Fibroblast of villous mesenchyme (primary cell): ENCODE results near the gene PDLIM7. TPM values are rescaled to one million over a fixed set of nuclear protein-coding genes. Genes with fewer than 3 reads are reported as not detected.

Experiments used
- DNase-seq: peaks from one replicate; pipeline ENCODE4 v3.0.0-alpha.2; 2010; ENCODE audit warnings: low read depth
- H3K4me3 ChIP-seq: 2 replicates; pipeline ENCODE4 v1.5.1; 2011; ENCODE audit warnings: low read depth, mild to moderate bottlenecking, low read length
- total RNA-seq: library from RNA; depleted of rRNA; stranded (reverse); fragments of >200 nt; gene quantifications from 2 replicates; pipeline ENCODE4 v1.2.3, GENCODE V29; 2012
- TF ChIP-seq, protein P1 (sequence below): IDR thresholded peaks from 2 replicates; pipeline ENCODE4 v1.5.1; 2012; ENCODE audit warnings: low read depth, mild to moderate bottlenecking, low read length; ENCODE audit not compliant: insufficient read depth

The PDLIM7 gene
- total RNA-seq, 1 donor: 283 TPM

DNA sequence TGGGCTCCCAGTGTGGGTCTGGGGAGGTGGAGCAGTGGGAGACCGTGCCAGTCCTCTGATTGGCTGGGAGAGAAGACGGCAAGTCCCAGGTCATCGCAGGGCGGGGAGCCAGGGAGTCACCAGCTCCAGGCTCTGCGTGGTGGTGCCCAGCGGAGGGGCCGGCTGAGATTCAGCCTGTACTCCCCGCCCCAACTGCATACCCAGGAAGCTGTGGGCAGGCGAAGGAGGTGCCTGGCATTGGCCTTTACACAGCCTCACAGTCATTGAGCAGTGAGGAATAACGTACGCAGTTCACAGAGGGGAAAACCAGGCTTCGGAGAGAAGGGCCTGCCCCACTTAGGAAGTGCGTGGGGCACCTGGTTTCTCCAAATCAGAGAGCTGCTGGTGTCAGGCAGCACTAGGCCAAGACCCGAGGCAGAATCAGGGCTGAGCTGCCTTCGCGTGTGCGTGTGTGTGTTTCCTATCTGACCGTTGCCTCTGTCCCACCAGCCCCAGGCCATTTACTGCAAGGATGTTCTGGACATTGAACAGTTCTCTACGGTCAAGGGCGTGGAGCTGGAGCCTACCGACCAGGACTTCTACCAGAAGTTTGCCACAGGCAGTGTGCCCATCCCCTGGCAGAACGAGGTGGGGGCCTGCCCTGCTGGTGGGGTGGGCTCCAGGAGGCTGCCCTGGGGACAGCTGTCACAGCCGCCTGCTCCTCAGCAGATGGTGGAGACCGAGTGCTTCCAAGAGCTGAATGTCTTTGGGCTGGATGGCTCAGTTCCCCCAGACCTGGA lies 57.0 kb downstream of the PDLIM7 start:
- TF ChIP-seq, protein P1, sequence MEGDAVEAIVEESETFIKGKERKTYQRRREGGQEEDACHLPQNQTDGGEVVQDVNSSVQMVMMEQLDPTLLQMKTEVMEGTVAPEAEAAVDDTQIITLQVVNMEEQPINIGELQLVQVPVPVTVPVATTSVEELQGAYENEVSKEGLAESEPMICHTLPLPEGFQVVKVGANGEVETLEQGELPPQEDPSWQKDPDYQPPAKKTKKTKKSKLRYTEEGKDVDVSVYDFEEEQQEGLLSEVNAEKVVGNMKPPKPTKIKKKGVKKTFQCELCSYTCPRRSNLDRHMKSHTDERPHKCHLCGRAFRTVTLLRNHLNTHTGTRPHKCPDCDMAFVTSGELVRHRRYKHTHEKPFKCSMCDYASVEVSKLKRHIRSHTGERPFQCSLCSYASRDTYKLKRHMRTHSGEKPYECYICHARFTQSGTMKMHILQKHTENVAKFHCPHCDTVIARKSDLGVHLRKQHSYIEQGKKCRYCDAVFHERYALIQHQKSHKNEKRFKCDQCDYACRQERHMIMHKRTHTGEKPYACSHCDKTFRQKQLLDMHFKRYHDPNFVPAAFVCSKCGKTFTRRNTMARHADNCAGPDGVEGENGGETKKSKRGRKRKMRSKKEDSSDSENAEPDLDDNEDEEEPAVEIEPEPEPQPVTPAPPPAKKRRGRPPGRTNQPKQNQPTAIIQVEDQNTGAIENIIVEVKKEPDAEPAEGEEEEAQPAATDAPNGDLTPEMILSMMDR: no peak
- DNase-seq: no peak
- H3K4me3 ChIP-seq: no peak overlapping the region

DNA sequence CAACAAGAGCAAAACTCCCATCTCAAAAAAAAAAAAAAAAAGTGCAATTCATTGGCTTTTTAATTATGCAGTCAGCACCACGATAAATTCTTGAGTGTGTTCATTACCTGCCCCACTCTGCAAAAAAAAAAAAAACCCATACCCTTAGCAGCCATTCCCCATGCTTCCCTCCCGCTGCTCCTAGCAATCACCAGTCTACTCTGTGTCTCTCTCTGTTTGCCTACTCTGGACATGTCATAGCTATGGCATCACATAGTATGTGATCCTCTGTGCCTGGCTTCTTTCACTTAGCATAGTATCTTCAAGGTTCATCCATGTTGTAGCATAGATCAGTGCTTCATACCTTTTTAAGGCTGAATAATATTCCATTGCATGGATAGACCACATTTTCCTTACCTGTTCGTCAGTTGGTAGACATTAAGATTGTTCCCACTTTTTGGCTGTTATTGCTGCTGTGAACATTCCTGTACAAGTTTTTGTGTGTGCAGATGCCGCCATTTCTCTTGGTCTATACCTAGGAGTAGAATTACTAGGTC lies 57.8 kb downstream of the PDLIM7 start:
- TF ChIP-seq, protein P1: no peak
- no peak for DNase-seq
- no peak overlapping the region for H3K4me3 ChIP-seq

DNA sequence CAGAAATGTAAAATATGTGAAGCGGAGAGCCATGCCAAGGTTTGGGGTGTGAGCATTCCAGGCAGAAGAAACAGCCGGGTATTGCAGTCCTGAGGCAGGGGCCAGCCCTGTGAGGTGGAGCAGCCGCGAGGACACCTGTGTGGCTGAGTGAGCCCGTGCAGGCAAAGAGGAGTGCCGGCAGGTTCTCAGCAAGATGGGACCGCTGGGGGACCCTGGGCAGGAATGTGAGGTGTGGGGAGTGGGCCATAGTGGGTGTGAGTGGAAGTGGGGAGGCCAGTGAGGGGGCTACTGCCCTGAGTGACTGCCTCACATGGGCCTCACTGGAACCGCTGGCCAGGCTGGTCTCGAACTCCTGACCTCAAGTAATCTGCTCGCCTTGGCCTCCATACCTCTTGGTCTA lies 58.9 kb downstream of the PDLIM7 start:
- no peak overlapping the region for H3K4me3 ChIP-seq
- TF ChIP-seq, protein P1: no peak
- no peak for DNase-seq

DNA sequence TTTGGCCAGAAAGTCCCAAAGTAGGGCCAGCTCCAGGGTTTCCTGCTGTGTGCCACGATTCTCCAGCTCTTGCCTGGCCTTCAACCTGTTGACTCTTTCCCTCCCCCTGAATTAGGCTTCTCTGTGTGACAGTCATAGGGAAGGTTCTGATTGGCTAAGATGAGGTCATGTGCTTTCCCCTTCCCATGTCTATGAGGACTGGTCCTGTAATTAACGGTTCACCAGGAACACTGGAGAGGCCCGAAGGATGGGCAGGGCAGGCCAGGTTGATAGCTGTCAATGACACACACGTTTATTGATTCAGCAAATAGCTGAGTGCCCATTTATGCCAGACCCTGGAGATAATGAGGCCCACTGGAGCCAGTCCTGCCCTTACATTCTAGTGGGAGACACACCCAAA lies 59.8 kb downstream of the PDLIM7 start:
- DNase-seq: no peak
- no peak overlapping the region for H3K4me3 ChIP-seq
- TF ChIP-seq, protein P1: no peak

DNA sequence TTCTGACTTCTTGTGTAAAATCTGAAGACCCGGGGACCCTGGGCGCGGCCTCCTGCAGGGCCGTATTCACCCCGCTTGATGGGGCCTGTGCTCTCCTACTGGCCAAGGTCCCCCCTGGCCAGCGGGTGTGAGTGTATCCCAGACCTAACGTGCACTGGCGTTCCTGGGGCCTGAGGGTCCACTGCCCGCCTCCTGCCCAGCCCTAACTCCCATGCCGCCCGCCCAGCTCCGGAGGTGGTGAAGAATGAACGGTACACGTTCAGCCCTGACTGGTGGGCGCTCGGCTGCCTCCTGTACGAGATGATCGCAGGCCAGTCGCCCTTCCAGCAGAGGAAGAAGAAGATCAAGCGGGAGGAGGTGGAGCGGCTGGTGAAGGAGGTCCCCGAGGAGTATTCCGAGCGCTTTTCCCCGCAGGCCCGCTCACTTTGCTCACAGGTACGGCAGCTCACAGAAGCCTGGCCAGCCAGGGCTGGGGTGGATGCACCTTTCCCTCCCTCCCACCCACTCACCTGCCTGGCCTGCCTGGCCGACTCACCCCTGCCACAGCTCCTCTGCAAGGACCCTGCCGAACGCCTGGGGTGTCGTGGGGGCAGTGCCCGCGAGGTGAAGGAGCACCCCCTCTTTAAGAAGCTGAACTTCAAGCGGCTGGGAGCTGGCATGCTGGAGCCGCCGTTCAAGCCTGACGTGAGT lies 61.4 kb downstream of the PDLIM7 start:
- no peak for DNase-seq
- TF ChIP-seq, protein P1: no peak
- no peak overlapping the region for H3K4me3 ChIP-seq

DNA sequence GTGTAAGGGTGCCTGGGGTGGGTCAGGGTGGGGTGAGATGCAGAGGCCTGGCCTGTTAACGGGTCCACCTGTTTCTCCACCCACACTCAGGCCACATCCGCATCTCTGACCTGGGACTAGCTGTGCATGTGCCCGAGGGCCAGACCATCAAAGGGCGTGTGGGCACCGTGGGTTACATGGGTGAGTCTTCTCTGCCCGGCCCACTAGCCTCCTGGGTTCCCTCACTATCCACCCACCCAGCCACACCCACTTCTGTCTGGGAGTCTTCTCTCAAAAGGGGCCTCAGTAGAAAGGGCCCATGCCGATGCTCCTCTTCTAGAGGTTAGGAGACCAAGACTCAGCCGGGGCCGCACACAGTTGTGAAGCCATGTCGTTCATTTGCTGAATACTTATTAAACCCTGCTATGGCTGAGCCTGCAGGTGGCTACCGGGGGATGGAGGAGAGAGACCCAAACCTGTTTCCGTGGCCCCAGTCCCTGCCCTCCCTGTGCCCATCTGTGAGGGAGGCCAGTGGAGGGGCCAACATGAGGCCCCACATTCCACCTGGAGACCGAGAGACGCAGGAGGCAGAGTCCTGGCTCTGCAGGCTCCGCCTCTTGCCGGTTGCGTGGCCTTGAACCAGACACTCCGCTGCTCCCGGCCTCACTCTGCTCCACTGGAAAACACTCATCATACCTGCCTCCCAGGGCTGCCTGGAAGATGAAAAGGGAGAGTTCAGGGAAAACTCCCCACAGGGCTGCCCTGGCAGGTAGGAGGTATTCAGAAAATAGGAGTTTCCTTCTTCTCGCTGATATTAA lies 62.3 kb downstream of the PDLIM7 start:
- DNase-seq: no peak
- TF ChIP-seq, protein P1: no peak
- no peak overlapping the region for H3K4me3 ChIP-seq
